OCI-LY7 (cell line): ENCODE results near the gene LSAMP.

Experiments used
- CTCF ChIP-seq: fragments of 200-600 bp; sonication (generic); conservative IDR thresholded peaks from 2 replicates; pipeline ENCODE4 v1.5.1; 2014; ENCODE audit warnings: mild to moderate bottlenecking, antibody characterized with exemption, low read length, moderate library complexity, mixed read lengths
- EZH2phosphoT487 ChIP-seq: fragments of 200-600 bp; sonication (generic); IDR thresholded peaks from 2 replicates; pipeline ENCODE4 v1.6.1; 2018; ENCODE audit warnings: low read depth, borderline replicate concordance, mild to moderate bottlenecking, mixed run types, antibody characterized with exemption, low read length, moderate library complexity, mixed read lengths

- TF ChIP-seq CTCF (no peak), EZH2phosphoT487 (no peak)
These were observed 593.7 kb downstream of the LSAMP start for GRCh38 chr3:115851571-115851970.
